Sciatic nerve (tissue), 2 donors: Measurements from ENCODE around the gene SLITRK2. TPM values are rescaled to one million over a fixed set of nuclear protein-coding genes. Genes with fewer than 3 reads are reported as not detected.

Experiments used
- ATAC-seq: fragments of 200-7000 bp; cut with Tn5 transposase; one replicate; pipeline ENCODE4 v1.9.1; 2020; ENCODE audit warnings: mild to moderate bottlenecking, moderate library complexity
- DNase-seq: peaks from one replicate; pipeline ENCODE4 v3.0.0-alpha.2; 2020; ENCODE audit warnings: low spot score
- intact Hi-C: fragments of 100-400 bp; cut with DNase I; formaldehyde crosslinking; loops from one replicate; pipeline ENCODE4 v1.14.2; 2022
- total RNA-seq: library from RNA; stranded (reverse); fragmentation: NEBNext Ultra II Directional; extraction: Animal tissue kit (Norgen Biotek cat#: 25700); gene quantifications from one replicate; pipeline ENCODE4 v1.2.1, GENCODE V29; 2021
- donor health status: DM: no; HTN: no; CAD: no.
- donor health status: DM: no; HTN: no; CAD: no.

The SLITRK2 gene
- total RNA-seq, 1 donor from 2014 or later, result 10.8 TPM

DNA sequence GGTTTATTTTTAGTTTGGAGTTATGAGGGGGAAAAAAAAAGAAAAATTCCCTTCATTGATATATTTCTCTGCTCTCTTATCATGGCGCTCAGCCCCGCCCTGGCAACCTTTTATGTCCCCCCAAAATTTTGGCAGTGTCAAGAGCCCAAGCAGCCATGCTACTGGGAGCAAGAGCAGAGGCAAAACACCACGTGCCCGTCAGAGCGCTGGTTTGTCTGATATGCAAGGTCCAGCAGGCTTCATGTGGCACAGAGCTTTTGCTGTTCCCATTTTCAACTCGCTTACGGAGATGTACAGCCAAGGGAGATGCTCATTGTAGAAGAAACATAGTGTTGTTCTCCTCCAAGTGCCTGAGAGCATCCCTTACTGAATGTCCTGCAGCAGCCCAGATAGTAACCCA is 27.3 kb downstream of the SLITRK2 start:
- no peak for DNase-seq
- no peak for ATAC-seq
- intact Hi-C loops, result no loop called here

DNA sequence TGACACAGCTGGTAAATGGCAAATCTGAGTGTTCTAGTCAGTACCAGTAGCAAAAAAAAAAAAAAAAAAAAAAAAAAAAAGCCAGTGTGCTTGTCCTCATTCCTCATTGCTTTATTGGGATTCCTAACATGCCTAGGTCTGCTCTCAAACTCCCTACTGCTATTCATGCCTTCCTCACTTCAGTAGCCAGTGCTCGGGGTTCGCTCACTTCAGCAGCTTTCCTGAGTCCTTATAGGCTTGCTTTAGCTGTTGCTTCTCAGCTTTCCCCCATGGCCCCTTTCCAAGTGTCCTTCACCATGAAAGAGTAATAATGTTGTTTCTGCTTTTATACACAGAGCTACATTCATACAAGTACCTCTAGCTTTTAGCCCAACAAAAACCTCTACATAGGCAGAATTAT is 30.8 kb downstream of the SLITRK2 start:
- intact Hi-C loops, result no loop called here
- DNase-seq, result no peak
- ATAC-seq, result no peak

DNA sequence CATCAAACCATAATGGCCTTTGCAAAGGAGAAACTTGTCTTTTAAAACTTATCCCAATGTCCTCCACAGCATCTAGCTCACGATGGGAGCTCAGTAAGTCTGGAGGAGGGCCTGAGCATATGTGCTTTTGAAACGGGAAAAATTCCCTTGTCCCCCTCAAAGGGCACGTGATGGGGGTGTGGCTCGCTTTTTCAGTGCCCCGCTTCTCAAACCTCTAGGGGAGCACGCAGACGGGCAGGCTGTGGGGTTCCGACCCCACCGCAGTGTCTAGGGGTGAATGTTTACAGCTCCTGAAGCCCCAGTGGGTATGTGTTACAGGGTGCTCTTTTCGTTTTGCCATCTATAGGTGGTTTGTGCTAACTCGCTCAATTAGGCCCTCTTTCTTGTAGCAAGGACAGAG is 31.2 kb downstream of the SLITRK2 start:
- intact Hi-C loops, result no loop called here
- ATAC-seq, result no peak
- DNase-seq, result no peak

DNA sequence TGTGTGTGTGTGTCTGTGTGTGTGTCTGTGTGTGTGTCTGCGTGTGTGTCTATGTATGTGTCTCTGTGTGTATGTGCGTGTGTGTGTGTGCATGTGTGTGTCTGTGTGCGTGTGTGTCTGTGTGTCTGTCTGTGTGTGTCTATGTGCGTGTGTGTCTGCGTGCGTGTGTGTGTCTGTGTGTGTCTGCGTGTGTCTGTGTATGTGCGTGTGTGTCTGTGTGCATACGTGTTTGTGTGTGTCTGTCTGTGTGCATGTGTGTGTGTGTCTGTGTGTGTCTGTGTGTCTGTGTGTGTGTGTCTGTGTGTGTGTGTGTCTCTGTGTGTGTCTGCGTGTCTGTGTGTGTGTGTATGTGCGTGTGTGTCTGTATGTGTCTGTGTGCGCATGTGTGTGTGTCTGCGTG is 35.6 kb downstream of the SLITRK2 start:
- DNase-seq (no peak), ATAC-seq (no peak)
- intact Hi-C loops, result no loop called here

DNA sequence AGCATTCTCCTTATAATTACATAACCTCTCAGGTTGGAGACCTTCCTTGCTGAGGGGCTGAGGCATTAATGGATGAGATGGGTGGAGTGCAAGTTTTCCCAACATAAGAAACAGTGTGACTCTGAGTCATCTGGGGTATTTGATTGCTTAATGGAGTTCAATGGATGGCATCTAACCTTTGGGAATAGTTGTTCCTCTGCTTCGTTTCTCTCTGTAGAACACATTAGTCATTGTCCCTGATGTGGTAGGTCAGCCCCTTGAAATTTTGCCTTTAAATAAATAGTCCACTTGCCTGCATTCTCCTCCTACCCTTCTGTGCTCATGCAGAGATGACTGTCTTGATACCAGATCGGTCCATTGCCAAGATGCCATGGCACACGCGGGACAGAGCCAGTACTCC is 38.6 kb downstream of the SLITRK2 start:
- DNase-seq (no peak), ATAC-seq (no peak)
- intact Hi-C loops, result no loop called here

DNA sequence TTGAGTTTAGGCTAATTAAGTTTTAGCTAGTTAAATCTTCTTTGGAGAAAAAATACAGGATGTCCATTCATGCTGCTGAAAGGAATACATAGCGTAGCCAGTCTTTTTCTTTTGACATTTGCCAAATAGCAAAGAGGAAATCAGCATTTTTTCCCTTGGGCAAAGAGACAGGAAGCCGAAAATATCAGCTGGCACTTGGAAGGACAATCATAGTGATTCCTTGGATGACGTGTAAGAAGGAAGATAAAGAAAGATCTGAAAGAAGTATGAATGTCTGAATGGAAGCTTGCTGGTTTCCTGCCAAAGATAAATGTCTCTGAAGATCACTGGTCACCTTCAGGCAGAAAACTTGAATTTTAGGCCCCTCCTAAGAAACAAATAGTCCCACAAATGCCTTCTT is 44.2 kb downstream of the SLITRK2 start:
- intact Hi-C loops, result no loop called here
- ATAC-seq, result no peak
- DNase-seq, result no peak

DNA sequence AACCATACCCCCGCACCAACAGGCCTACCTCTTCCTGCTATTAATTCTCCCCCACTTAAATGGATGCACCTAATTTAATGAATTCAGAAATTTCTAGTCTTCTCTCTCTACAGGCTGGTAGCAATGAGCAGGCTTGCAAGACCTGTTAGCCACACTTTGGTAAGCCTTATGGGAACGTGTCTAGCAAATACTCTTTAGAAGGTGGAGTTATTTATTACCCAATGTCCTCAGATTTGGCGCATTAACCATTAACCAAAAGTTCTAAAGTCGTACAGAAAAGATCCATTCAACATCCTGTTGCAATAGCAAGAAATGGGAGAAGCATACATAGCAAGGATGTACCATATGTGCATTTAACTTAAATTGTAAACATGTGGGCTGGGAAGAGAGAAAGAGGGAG is 47.5 kb downstream of the SLITRK2 start:
- intact Hi-C loops, result no loop called here

More for the DNA sequence above, 47.5 kb downstream of the SLITRK2 start:
- DNase-seq (no peak), ATAC-seq (no peak)
